Activated CD4-positive, alpha-beta T cell treated with anti-CD3 and anti-CD28 coated beads, Interleukin-2, Interleukin-6, amounts not matched to agents 100 ng/mL and 50 ng/mL, durations not matched to agents 16 hours and 8 hours (primary cell): ENCODE measurements around the gene SLC6A19.

Experiments used
- DNase-seq: peaks from one replicate; pipeline ENCODE4 v3.0.0-alpha.2; 2020

The SLC6A19 gene

DNA sequence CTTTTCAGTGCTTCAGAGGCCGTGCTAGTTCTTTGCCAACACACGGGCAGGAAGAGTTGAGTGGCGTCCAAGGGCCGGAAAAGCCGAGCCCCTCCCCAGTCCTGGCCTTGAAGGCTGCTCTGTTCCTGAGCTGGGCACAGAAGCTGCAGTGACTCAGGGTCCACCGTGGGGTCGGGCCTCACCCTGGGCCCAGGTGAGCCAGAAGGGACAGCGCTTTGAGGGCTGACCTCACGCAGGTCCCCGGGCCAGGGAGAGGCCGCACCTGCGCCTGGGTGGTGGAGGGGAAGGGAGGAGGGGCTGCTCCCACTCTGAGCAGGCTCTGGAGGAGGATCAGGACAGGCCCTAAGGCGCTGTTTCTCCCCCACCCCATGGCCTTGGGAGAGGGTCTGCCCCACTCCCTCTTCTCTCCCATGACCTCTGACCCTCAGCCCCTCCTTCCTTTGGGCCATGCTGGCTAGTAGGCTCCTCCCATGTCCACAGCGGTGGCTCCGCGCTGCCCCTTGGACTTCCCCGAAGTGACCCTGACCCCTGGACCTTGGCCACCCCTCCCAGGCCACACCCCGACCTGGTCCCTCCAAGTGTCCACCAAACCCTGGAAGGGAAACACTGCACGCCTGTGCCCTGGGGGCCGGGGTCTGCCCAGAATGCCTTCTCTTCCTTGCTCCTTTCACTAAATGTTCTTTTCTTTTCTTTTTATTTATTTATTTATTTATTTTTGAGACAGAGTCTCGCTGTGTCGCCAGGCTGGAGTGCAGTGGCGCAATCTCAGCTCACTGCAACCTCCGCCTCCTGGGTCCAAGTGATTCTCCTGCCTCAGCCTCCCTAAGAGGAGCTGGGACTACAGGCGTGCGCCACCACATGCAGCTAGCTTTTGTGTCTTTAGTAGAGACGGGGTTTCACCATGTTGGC is 19.7 kb upstream of the SLC6A19 start:
- DNase-seq, result no peak

DNA sequence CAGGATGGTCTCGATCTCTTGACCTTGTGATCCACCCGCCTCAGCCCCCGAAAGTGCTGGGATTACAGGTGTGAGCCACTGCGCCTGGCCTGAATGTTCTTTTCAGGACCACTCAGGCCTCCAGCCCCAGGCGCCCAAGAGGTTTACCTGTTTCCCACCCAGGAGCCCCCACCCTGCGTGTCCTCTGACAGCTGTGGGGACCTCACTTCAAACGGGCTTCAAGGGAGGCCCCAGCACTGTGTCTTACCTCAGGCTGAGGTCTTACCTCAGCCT is 19.1 kb upstream of the SLC6A19 start:
- DNase-seq, result no peak

DNA sequence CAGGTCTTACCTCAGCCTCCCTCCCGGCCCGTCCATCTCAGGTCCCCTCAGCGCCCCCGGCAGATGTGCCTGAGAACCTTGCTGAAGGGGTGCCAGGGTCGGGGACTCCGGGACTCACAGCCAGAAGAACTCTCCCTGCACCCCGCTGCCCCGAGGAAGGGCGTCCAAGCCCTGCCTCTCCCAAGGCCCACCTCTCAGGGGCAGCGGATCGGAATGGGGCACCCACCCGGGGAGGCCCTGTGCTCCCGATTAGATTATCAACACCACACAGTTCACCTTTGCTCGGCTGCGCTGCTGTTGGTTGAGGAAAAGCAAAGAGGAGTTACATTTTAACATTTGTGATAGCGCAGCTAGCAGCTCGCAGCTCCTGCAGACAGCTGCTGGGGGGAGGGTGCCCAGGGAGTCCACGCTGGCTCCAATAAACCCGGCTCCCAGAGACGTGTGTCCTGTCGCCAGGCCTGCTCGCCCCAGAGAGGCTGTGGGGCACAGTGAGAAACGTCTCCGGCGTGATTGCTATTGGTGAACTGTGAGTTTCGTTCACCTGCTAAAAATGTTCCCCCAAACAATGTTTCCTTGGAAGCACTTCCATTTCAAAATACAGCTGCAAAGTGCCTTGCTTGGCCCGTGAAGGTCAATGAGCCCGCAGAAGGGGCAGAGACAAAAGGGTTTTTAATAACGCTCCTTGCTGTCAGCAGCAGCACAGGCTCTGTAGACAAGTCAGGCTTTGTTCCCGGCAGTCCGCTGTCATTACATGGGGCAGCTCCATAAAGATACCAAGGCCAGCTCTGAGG is 18.6 kb upstream of the SLC6A19 start:
- DNase-seq, result no peak

DNA sequence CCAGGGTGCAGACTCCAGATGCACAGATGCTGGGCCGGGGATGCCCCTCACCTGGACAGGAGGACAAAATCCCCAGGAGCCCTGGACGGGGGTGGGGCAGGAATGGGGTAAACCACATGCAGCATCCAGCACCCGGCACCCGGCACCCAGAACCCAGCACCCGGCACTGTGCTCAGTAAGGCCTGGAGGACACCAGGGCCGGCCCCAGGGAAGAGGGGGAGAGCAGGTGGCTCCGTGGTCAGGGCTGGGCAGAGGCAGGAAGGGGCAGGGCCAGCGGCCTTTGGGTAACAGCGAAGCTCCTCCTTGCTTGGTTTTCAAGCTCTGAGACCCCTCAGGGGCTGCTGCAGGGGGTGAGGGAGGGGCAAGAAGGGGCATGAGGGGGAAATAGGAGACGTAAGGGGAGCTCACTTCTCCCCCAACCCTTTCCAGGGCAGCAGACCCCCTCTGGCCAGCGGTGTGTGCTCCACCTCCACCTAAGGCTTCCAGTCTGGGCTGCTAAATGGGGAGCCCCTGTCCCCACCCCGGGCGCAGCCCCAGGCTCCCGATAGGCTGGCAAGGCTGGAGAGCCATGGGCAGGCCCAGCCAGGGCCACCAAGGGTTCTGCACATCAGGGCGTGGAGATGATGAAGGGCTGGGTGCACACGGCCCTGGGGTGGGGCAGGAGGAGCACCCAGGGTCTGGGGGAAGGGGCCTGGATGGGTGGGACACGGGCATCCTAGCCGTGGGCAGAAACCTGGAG is 17.8 kb upstream of the SLC6A19 start:
- no peak for DNase-seq

DNA sequence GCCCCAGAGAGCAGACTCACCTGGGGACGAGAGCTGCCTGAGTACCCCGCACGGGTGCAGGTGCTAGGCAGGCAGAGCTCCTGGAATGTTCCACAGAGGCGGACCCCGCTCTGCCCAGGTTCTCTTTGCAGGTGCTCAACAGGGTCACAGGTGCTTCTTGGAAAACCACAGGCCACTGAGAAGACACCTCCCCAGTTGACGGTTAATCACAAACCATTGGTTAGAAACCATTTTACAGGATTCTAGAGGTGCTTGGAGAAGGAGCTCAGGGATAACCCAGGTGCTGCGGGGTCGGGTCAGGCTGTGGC is 17.3 kb upstream of the SLC6A19 start:
- no peak for DNase-seq

DNA sequence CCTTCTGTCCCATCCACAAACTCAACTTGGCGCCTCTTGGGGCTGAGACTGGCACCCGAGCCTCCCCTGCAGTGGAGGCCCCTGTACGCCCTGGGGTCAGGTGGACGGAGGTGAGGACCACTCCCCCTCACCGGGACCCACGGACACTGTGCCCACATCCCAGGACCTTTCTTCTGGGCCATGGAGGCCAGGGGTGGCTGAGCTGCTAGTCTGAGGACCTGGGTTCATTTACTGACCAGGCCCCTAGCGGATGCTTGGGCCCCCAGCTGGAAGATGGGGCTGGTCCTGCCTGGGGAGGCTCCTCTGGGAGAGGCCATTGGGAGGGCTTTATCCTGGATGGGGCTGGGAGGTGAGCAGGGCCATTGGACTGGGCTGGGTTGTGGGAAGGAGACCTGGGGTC is 16.9 kb upstream of the SLC6A19 start:
- DNase-seq, result no peak

DNA sequence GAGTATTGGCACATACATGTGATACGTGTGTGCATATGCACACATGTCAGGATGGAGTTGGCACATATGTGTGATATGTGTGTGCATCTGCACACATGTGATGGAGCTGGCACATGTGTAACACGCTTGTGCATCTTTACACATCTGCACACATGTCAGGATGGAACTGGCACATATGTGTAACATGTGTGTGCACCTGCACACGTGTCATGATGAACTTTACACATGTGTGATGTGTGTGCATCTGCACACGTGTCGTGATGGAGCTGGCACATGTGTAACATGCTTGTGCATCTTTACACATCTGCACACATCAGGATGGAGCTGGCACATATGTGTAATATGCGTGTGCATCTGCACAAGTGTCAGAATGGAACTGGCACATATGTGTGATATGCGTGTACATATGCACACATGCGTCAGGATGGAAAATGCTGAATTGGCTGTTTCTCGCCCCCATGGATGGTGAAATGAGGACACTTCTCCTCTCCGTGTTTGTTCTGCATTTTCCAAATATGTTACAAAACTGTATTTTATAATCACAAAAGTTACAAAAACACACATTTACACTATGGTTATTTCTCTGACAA is 16.3 kb upstream of the SLC6A19 start:
- DNase-seq, result no peak

DNA sequence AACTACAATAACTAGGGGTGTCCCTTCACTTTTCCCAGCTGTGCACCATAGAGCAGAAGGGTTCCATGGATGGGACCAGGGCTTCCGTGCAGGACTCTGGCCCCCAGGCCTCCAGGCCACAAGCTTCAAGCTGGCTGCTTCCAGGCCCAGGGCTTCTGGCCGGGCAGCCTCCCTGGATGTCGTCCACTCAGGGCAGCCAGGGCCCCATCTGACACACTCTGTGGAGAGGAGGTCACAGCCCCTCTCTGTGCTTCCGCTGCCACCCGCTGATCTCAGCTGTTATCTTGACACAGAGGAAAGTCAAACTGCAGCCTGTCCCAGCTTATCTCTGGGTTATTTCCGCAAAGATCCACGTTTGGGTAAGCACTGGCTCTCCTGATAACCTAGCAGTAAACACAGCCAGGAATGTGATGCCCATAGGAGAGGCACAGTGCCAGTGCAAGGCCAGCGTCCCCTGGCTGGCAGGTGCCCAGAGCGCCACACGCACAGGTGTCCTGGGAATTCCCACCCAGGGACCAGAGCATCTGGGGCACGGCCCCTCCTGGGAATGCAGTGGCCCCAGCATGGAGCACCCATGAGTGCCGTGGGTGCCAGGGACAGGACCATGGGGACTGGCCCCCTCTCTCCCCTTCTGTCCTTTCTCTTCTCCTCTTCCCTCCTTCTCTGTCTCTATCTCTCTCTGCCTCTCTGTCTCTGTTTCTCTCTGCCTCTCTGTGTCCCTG is 15.6 kb upstream of the SLC6A19 start:
- DNase-seq, result no peak

DNA sequence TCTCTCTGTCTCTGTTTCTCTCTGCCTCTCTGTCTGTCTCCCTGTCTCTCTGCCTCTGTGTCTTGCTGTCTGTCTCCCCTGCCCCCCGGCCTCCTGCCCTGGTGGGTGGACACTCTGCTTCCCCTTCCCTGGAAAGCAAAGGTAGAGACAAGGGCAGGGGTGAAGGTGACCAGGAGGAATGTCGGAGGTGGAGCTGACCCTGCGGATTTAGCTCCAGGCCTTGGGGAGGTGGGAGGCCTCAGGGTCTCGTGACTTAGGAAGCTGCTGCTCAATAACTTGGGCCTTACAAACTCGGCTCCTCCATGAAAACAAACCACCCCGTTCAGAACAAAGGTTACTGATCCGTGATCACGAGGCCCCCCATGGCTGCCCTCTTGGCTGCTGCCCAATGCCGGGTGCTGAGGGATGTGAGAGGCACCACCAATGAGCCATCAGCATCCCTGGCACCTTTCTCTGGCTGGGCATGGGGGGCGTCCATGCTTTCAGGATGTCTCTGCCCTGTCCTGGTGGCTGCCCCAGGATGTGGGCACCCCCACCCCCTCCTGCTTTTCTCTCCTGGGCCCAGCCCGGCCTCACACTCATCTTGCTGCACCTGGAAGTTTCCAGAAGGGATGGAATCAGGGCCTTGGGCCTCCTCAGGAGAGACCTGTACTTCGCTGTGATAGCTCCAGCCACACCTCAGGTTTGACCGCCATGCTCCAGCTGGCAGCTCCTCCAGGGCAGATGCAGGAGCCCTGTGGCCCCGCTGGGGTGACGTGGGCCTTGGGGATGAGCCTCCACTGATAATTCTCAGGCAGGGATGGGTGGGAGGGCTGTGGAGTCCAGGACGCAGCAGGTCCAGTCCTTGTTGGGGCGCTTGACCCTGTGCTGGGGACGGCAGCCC is 14.8 kb upstream of the SLC6A19 start:
- DNase-seq, result no peak

DNA sequence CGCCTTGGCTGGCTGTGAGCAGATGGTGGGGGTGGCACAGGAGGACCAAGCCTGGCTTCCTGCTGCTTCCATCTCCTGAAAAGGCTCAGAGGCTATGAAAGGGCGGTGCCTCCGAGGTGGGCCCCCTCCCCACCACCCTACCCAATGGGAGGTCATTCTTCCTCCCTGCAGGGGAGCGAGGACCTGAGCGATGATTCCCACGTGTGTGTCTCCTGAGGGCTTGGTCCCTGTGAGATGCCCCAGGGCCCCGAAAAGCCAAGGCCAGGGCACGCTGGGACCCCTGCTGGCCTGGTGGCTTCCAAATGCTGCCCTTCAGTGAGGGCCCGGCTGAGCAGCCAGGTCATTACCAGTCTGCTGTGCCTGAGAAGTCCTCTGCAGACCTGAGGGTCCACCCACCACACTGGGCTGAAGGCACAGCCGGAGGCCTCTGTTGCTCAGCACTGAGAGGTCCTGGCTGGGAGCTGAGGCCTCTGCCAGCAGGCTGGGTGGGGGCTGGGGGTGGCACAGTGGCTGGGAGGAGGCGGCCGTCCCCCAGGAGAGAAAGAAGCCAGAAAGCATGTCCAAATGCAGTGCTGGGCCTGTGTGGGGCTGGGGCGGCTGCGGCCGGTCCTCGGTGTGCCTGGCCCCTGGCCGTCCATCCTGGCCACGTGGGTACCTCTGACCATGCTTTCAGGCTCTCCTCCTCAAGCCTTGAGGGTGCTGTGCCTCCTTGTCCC is 14.0 kb upstream of the SLC6A19 start:
- no peak for DNase-seq

DNA sequence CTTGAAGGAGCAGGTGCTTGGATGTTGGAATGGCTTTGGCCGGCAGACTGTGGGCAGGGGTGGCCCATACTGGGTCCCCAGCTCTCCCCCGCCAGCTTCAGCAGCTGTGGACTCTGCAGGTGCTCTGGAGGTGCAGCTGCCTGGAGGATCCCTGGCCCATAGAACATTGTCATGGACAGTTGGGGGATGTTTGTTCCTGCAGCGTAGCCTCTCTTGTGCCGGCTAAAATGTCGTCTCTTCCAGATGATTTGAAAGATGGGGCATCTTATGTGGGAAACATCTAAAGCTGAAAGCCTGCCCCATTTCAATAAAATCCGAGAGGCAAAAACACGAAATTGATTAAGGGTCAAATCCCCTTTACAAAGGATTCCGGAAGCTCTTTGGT is 13.5 kb upstream of the SLC6A19 start:
- no peak for DNase-seq

DNA sequence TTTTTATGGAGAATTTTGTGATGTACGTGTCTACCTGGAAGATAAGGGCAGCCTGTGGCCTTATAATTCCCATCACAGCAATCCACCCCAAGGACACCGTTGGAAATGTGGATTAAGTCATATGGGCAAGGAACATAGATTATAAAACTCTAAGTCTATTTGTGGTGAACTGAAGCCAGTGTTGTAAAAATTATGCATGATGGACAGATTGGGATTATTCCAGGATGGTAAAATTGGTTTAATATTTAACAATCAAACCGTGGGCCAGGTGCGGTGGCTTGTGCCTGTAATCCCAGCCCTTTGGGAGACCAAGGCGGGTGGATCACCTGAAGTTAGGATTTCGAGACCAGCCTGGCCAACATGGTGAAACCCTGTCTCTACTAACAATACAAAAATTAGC is 12.9 kb upstream of the SLC6A19 start:
- no peak for DNase-seq

DNA sequence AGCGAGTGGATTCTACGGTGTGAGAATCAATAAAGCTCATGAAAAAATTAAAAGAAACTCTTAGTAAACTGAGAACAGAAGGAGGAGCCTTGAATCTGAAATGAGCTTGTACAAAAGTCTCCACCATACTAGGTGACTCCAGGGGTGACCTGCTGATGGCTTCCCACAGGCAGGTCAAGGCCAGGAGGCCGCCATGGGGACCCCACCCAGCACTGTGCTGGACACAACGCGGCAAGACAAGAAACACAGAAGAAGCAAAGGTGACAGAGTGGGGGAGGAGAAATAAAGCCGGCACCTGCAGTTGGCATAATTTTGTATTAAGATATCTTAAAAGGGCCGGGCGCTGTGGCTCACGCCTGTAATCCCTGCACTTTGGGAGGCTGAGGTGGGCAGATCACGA is 12.1 kb upstream of the SLC6A19 start:
- no peak for DNase-seq

DNA sequence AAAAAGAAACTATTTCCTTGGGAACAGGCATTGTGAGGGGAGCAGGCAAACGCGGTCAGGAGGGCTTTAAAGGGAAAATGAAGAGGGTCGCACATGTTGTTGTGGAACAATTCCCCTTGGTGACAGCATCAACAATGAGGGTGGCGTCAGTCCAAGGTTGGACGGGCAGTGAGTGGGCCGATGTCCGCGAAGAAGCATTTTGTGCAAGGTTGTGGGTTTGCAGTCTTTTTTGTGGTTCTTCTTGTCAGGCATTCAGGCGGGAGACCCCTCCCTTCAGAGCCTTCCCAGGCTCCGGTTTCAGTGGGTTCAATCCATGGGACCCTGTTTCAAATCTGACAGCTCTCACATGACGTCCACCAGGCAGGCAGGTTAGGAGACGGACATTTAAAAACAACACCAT is 11.1 kb upstream of the SLC6A19 start:
- DNase-seq, result no peak

DNA sequence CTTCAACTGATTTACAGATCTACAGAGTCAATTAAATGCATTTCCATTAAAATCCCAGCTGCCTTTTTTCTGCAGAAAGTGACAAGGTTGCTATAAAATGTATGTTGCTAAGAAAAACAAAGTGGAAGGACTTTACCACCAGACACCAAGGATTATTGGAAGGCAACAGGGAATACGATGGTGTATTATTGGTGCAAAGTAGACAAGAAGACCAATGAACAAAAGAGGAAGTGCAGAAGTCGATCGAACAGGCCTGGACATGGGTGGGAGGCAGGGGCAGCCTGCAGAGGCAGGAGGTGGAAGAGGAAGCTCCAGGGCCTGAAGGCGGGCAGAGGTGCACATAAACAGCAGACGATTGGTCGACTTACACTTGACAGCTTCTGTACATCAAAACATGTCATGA is 10.6 kb upstream of the SLC6A19 start:
- DNase-seq, result no peak

DNA sequence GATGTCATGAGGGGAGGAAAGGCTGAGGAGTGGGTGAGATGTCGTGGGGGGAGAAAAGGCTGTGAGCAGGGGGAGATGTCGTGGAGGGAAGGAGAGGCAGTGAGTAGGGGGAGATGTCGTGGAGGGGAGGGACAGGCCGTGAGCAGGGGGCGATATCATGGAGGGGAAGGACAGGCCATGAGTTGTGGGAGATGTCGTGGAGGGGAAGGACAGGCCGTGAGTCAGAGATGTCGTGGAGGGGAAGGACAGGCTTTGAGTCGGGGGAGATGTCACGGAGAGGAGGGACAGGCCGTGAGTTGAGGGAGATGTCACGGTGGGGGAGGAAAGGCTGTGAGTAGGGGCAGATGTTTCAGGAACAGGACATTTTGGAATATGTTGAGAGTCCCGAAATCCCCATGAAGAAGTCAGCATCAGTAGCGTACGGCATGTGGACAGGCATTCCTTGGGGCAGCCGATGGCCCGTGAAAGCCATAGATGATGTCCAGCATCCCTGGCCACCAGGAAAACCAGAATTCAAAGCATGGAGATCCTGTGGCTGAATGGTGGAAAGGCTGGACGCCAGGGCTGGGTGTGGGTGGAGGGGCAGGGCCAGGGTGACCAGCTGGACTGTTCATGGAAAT is 8.3 kb upstream of the SLC6A19 start:
- DNase-seq, result no peak

DNA sequence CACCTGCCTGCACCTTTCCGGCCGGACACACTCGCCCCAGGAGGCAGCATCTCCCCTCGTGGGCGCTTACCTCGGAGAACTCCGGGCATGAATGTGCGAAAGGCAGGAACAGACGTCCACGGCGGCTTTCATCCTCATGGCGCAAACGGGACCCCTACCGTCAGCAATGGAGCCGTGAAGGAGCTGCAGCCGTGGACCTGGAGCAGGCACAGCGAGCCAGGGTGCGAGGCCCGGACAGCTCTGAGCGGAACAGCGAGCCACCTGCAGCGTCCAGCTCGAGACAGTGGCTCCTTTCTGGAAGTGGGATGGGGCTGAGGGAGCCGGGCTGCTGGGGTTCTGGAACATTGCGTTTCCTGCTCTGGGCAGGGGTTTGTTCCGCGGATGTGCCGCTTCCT is 7.8 kb upstream of the SLC6A19 start:
- DNase-seq, result no peak

DNA sequence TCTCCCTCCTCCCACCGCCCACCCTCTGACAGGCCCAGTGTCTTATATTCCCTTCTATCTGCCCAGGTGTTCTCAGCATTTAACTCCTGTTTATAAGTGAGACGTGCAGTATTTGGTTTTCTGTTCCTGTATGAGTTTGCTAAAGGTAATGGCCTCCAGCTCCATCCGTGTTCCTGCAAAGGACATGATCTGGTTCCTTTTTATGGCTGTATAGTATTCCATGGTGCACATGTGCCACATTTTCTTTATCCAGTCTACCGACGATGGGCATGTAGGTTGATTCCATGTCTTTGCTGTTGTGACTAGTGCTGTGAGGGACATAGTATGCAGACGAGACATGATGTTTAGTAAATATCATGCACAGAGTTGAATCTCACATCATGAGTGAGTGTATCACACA is 7.0 kb upstream of the SLC6A19 start:
- DNase-seq, result no peak

DNA sequence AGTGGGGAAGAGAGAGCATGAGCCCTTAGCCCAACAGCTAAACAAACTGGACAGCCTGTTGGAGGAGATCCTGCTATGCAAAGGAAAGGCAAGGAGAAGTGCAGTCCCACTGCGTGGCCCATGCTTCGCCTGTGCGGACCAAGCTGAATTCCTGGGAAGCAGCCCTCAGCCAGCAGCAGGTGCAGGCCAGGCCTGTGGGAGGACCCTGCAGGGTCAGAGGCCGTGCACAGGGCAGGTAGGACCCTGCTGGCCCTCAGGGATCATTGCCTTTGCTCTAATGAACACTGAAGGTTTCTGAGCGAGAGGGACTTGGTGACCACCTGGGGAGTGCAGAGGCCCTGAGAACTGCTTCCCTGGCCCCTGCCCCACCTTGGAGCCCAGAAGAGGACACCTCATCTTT is 6.0 kb upstream of the SLC6A19 start:
- DNase-seq, result no peak

DNA sequence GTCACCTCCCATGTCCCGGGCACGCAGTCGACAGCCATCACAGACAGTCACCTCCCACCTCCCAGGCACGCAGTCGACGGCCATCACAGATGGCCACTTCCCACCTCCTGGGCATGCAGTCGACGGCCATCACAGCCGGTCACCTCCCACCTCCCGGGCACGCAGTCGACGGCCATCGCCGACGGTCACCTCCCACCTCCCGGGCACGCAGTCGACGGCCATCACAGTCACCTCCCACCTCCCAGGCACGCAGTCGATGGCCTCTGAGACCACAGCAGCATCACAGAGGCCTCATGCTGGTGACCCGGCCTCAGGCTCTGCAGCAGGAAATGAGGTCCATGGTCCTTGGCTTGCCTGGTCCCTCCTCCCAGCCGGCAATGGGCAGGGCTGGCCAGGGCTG is 5.5 kb upstream of the SLC6A19 start:
- no peak for DNase-seq

DNA sequence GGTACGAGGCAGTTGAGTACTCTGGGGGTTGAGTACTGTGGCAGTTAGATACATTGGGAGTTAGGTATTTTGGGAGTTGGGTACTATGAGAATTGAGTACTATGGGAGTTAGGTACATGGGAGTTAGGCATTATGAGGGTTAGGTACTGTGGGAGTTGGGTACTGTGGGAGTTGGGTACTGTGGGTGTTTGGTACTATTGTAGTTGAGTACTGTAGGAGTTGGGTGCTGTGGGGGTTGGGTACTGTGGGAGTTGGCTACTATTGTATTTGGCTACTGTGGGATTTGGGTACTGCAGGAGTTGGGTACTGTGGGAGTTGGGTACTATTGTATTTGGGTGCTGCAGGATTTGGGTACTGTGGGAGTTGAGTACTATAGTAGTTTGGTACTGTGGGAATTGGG is 4.8 kb upstream of the SLC6A19 start:
- no peak for DNase-seq
